ENCODE measurements around the gene FABP1.
A peak's percentile ranks its signal among the peaks of the same experiment; 100 is the strongest.

Gene FABP1

GRCh38 chr2:88136817-88137216 lies 9.0 kb upstream of the FABP1 start:
- DNase-seq: no peak

GRCh38 chr2:88133875-88134274 lies 6.0 kb upstream of the FABP1 start:
- DNase-seq: no peak

- no peak for DNase-seq
Observed at GRCh38 chr2:88131999-88132368, 4.1 kb upstream of the FABP1 start.

- no peak for DNase-seq
Observed at GRCh38 chr2:88131201-88131998, 3.5 kb upstream of the FABP1 start.

GRCh38 chr2:88129313-88129959 lies 1.6 kb upstream of the FABP1 start:
- no peak for DNase-seq

GRCh38 chr2:88128654-88129312 lies 921 bp upstream of the FABP1 start:
- no peak for DNase-seq

GRCh38 chr2:88127638-88127887 lies 299 bp downstream of the FABP1 start:
- no peak for DNase-seq

- DNase-seq: no peak
Observed at GRCh38 chr2:88126772-88127637, 857 bp downstream of the FABP1 start.

GRCh38 chr2:88125924-88126771 lies 1.7 kb downstream of the FABP1 start:
- no peak for DNase-seq

GRCh38 chr2:88125344-88125923 lies 2.4 kb downstream of the FABP1 start:
- no peak for DNase-seq

GRCh38 chr2:88123975-88124917 lies 3.6 kb downstream of the FABP1 start:
- no peak for DNase-seq

GRCh38 chr2:88123164-88123974 lies 4.5 kb downstream of the FABP1 start:
- DNase-seq: no peak

- no peak for DNase-seq
Observed at GRCh38 chr2:88122141-88122884, 5.5 kb downstream of the FABP1 start.

- no peak for DNase-seq
Observed at GRCh38 chr2:88121678-88122077, 6.2 kb downstream of the FABP1 start.

- no peak for DNase-seq
Observed at GRCh38 chr2:88117973-88118372, 9.9 kb downstream of the FABP1 start.

- no peak for DNase-seq
Observed at GRCh38 chr2:88116669-88117432, 11.0 kb downstream of the FABP1 start.

GRCh38 chr2:88115825-88116518 lies 11.9 kb downstream of the FABP1 start:
- no peak for DNase-seq

- DNase-seq: peak; percentile 57
Observed at GRCh38 chr2:88114889-88115288, 13.0 kb downstream of the FABP1 start.

Data from left hindlimb (tissue), 1 donor.